Measurements from ENCODE around the gene SLC12A6.

The SLC12A6 gene

DNA sequence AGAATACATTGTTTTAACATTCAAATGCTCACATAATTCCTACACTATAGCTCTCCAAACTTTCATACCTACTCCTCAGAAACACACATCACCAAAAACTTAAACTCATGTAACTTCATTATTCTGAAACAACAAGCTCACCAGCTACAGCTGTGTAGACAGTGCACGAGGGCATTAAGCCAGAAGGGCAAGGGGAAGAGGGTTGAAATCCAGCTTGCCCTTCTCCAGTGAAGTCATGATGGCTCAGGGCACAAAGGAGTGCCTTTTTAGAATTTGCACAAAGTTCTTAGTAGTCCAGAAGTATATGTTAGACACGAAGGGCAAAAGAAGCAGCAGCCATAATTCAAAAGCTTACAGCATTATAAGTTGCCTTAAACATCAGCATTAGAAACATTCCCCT, 8.6 kb downstream of the SLC12A6 start:
- no peak overlapping the region for H3K4me3 ChIP-seq (ENCODE audit: low read depth, low read length)
- TF ChIP-seq, protein P1, sequence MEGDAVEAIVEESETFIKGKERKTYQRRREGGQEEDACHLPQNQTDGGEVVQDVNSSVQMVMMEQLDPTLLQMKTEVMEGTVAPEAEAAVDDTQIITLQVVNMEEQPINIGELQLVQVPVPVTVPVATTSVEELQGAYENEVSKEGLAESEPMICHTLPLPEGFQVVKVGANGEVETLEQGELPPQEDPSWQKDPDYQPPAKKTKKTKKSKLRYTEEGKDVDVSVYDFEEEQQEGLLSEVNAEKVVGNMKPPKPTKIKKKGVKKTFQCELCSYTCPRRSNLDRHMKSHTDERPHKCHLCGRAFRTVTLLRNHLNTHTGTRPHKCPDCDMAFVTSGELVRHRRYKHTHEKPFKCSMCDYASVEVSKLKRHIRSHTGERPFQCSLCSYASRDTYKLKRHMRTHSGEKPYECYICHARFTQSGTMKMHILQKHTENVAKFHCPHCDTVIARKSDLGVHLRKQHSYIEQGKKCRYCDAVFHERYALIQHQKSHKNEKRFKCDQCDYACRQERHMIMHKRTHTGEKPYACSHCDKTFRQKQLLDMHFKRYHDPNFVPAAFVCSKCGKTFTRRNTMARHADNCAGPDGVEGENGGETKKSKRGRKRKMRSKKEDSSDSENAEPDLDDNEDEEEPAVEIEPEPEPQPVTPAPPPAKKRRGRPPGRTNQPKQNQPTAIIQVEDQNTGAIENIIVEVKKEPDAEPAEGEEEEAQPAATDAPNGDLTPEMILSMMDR (IDR thresholded peaks at IDR 0.05; ENCODE audit: low read depth, low read length, missing control alignments), result no peak

DNA sequence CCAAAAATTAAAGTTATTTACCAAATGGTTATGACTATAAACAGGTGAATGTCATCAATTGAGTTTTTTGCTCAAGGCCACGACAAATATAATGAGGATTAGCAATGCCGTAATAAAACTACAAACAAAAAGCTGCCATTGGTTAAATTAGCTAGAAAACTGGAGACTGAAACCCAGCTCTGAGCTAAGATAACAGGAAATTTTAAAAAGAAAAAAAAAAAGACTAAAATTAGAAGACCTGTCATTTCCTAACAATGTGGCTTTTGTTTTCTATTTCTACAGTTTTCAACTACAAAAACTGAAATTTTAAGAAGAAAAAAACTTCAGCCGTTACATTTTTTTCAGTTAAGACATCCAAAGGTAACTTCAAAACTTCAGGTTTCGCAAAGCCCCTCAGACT, 9.7 kb downstream of the SLC12A6 start:
- no peak for DNase-seq (ENCODE audit: low read depth)
- no peak overlapping the region; the same call in 1 of the 2 replicates for H3K4me3 ChIP-seq (ENCODE audit: low read depth, low read length)
- TF ChIP-seq, protein P1 (IDR thresholded peaks at IDR 0.05; ENCODE audit: low read depth, low read length, missing control alignments), result no peak

More for the DNA sequence above, 8.6 kb downstream of the SLC12A6 start:
- DNase-seq (ENCODE audit: low read depth), result no peak

DNA sequence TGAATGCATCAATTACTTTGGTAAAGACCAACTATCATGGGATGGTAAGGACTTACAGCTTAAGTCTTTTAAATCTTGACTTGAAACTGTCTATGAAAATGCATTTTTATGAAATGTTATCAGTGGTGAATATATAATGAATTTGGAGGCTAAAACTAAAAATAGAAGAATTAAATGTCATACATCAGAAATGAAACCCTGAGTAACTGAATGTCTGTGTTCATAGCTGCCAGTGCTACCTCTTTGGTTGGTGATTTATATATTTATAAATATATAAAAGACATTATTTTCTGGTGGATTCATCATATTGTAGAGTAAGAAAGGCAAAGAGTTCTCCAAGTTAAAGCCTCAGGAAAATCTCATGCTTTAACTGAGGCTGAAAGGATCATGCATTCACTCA, 12.2 kb downstream of the SLC12A6 start:
- TF ChIP-seq, protein P1 (IDR thresholded peaks at IDR 0.05; ENCODE audit: low read depth, low read length, missing control alignments), result no peak
- no peak overlapping the region for H3K4me3 ChIP-seq (ENCODE audit: low read depth, low read length)

DNA sequence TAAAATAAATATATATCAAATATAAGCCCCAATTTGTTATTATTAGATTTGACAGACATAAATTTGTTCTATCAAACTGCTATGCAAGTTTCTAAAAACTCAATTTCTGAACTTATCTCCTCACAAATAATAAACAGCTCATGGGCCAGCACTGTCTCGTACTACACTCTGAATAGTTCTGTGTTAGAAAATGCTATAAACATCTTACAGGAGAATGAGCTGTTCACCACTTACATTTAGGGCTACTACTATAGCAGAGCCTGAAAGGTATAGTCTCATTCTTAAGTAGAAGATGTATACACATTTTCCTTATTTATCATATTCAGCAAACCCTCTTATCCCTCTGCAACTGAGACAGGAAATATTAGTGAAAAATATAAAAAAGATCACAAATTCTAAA, 12.6 kb downstream of the SLC12A6 start:
- TF ChIP-seq, protein P1 (IDR thresholded peaks at IDR 0.05; ENCODE audit: low read depth, low read length, missing control alignments), result no peak
- DNase-seq (ENCODE audit: low read depth), result no peak
- no peak overlapping the region for H3K4me3 ChIP-seq (ENCODE audit: low read depth, low read length)

More for the DNA sequence above, 12.2 kb downstream of the SLC12A6 start:
- no peak for DNase-seq (ENCODE audit: low read depth)

DNA sequence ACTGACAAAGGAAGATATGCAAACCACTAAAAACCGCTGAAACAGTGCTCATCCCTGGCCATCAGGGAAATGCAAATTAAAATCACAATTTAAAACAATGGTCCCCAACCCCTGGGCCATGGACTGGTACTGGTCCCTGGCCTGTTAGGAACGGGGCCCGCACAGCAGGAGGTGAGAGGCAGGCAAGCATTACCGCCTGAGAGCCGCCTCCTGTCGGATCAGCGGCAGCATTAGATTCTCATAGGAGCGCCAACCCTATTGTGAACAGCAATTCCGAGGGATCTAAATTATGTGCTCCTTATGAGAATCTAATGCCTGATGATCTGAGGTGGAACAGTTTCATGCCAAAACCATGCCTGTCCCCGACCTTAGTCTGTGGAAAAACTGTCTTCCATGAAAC, 14.4 kb downstream of the SLC12A6 start:
- TF ChIP-seq, protein P1 (IDR thresholded peaks at IDR 0.05; ENCODE audit: low read depth, low read length, missing control alignments), result no peak
- DNase-seq (ENCODE audit: low read depth), result no peak
- no peak overlapping the region for H3K4me3 ChIP-seq (ENCODE audit: low read depth, low read length)

DNA sequence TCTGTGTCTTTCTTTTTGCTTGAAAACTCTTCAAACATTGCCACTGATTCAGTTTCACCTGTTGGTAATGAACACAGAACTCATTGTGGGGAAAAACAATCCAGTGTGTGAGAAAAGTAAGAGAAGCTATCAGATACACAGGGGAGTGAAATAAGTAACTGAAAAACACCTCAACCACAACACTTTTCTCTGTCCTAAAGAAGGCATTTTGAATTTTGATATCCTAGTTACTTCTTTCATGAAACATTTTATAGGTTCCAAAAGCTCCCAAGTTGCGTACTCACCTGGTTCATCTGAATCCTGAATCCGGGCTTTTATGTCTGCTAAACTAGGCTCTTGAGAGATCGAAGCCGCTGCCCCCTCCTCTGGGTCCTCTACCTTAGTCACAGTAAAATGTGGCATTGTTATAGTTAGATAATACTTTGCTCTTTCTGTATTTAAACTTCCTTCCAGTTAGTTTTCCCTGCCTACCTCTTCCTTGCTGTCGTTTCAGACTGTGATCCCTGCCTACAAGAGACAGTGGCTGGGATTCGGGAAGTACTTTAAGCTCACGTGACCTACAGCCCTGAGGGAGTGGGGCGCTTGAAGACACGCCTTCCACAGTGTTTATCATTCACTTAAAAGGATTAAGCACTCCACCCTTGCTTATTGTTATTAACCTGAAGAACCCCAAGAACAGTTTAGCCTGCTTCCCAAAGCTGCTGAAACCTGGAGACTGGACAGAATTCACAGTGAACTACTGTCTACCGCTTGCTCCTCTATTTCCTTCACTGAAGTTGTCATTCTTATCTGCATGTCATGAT, 19.1 kb downstream of the SLC12A6 start:
- H3K4me3 ChIP-seq (ENCODE audit: low read depth, low read length), result peak overlapping the region; percentile 46
- DNase-seq (ENCODE audit: low read depth), result no peak
- TF ChIP-seq, protein P1 (IDR thresholded peaks at IDR 0.05; ENCODE audit: low read depth, low read length, missing control alignments), result no peak
